Transverse colon (tissue), 4 donors: ENCODE data around the gene IER2.

Experiments used
- CTCF ChIP-seq, 5 experiments: fragments of 200-600 bp in 3 of 5; fragments of 450-650 bp in 2 of 5; sonication (generic) in 3 of 5; IDR thresholded peaks; 1 replicate in 2 of 5; 2 replicates in 3 of 5; pipeline ENCODE4 v1.5.1; 2016 to 2017; ENCODE audit warnings: antibody characterized with exemption in 5 of 5, inconsistent platforms in 3 of 5, mild to moderate bottlenecking in 2 of 5, moderate library complexity in 1 of 5
- EP300 ChIP-seq: sonication (generic); formaldehyde crosslinking; IDR thresholded peaks from one replicate; pipeline ENCODE4 v1.6.1; 2017; ENCODE audit warnings: antibody characterized with exemption, low read depth
- POLR2AphosphoS5 ChIP-seq, 3 donors: sonication (generic); formaldehyde crosslinking; IDR thresholded peaks; one replicate each; pipeline ENCODE4 v1.6.1; 2016; ENCODE audit warnings: antibody characterized with exemption in 3 of 3

- TF ChIP-seq EP300, result no peak
- no peak for TF ChIP-seq CTCF (IDR thresholded peaks at IDR 0.05)
- no peak for TF ChIP-seq POLR2AphosphoS5 (IDR thresholded peaks at IDR 0.05)
Observed at GRCh38 chr19:13135068-13136062, 14.8 kb upstream of the IER2 start.
